NCI-H524 (cell line): Measurements from ENCODE around the gene SKIC3.

ENCODE experiments used
- DNase-seq, 2 experiments: peaks; one replicate each; lab custom pipeline; 2025; lab: John Stamatoyannopoulos, UW

The SKIC3 gene

GRCh38 chr5:95554647-95555548 is at the start of gene SKIC3, which contains the start of gene ARSK:
TSS of gene SKIC3 (minus strand) at chr5:95554977. CDS start at chr5:95547150, 7,827 bp downstream.
TSS of gene ARSK (plus strand) at chr5:95555101. CDS start at chr5:95555279, 178 bp downstream.
- peak; percentile 98 to 99 for DNase-seq

- no peak for DNase-seq
These were observed 45.8 kb upstream of the SKIC3 start for GRCh38 chr5:95600557-95600956.

- DNase-seq, result no peak
These were observed 44.5 kb upstream of the SKIC3 start for GRCh38 chr5:95599252-95599651.

- DNase-seq, result no peak
These were observed 40.6 kb upstream of the SKIC3 start for GRCh38 chr5:95595289-95595931.

GRCh38 chr5:95591490-95591901 is 36.7 kb upstream of the SKIC3 start:
- DNase-seq, result no peak

GRCh38 chr5:95590880-95591279 is 36.1 kb upstream of the SKIC3 start:
- DNase-seq, result no peak

- no peak for DNase-seq
These were observed 29.2 kb upstream of the SKIC3 start for GRCh38 chr5:95583992-95584391.

GRCh38 chr5:95581576-95581975 is 26.8 kb upstream of the SKIC3 start:
- DNase-seq, result no peak

GRCh38 chr5:95572016-95572415 is 17.2 kb upstream of the SKIC3 start:
- no peak for DNase-seq

- DNase-seq, result no peak
These were observed 10.6 kb upstream of the SKIC3 start for GRCh38 chr5:95565280-95565920.

- peak; percentile 78 to 86 for DNase-seq
These were observed 9.7 kb upstream of the SKIC3 start for GRCh38 chr5:95564450-95564849.

- DNase-seq, result no peak
These were observed 8.6 kb upstream of the SKIC3 start for GRCh38 chr5:95563367-95563766.

- DNase-seq, result no peak
These were observed 7.5 kb upstream of the SKIC3 start for GRCh38 chr5:95562282-95562681.

GRCh38 chr5:95557841-95558240 is 3.1 kb upstream of the SKIC3 start:
- no peak for DNase-seq

- no peak for DNase-seq
These were observed 776 bp upstream of the SKIC3 start for GRCh38 chr5:95555553-95555952.

GRCh38 chr5:95554331-95554646 is 488 bp downstream of the SKIC3 start:
- no peak for DNase-seq

GRCh38 chr5:95549030-95549429 is 5.7 kb downstream of the SKIC3 start:
- no peak for DNase-seq

- DNase-seq, result peak in 1 of 2 experiments; percentile 1
These were observed 11.6 kb downstream of the SKIC3 start for GRCh38 chr5:95543017-95543705.

- no peak for DNase-seq
These were observed 17.3 kb downstream of the SKIC3 start for GRCh38 chr5:95537501-95537900.

- DNase-seq, result no peak
These were observed 21.0 kb downstream of the SKIC3 start for GRCh38 chr5:95533761-95534160.

- DNase-seq, result no peak
These were observed 21.7 kb downstream of the SKIC3 start for GRCh38 chr5:95533106-95533505.

- no peak for DNase-seq
These were observed 22.4 kb downstream of the SKIC3 start for GRCh38 chr5:95532415-95532814.
